ENCODE data around the gene SMAGP.

- TF ChIP-seq CTCF (IDR thresholded peaks at IDR 0.05; ENCODE audit: insufficient read depth, low read length, poor library complexity, severe bottlenecking) (no peak), EZH2phosphoT487 (conservative IDR thresholded peaks at IDR 0.05; ENCODE audit: low read length) (no peak)
These were observed 70.8 kb downstream of the SMAGP start for GRCh38 chr12:51199366-51199945.
